Spinal cord (tissue), 10 donors: ENCODE data around the gene GPR146. TPM values are rescaled to one million over a fixed set of nuclear protein-coding genes. Genes with fewer than 3 reads are reported as not detected.
"Not testable (repeated sequence)": the region's sequence is repeated elsewhere in the genome, so short reads cannot be mapped to it uniquely, and the experiment has no call there.

ENCODE experiments used
- DNase-seq, 6 donors: peaks; one replicate each; pipeline versions ENCODE4 v3.0.0 to v3.0.0-alpha.2; 2013 to 2015; ENCODE audit warnings: low spot score in 6 of 6, low read depth in 4 of 6
- H3K27ac ChIP-seq: one replicate; pipeline ENCODE4 v1.5.1; 2013; ENCODE audit warnings: low read depth, low read length, control low read depth
- H3K27me3 ChIP-seq: one replicate; pipeline ENCODE4 v1.6.1; 2013; ENCODE audit warnings: low read length; ENCODE audit not compliant: control insufficient read depth, insufficient read depth
- H3K36me3 ChIP-seq: one replicate; pipeline ENCODE4 v1.6.1; 2013; ENCODE audit warnings: low read length; ENCODE audit not compliant: control insufficient read depth, insufficient read depth
- H3K4me1 ChIP-seq: one replicate; pipeline ENCODE4 v1.6.1; 2013; ENCODE audit warnings: low read length; ENCODE audit not compliant: control insufficient read depth, insufficient read depth
- H3K4me3 ChIP-seq: one replicate; pipeline ENCODE4 v1.5.1; 2013; ENCODE audit warnings: low read depth, low read length, control low read depth
- H3K9me3 ChIP-seq: one replicate; pipeline ENCODE4 v1.6.1; 2013; ENCODE audit warnings: low read length; ENCODE audit not compliant: control insufficient read depth, insufficient read depth
- WGBS: methylation state at CpG from one replicate; pipeline ENCODE4 v1.1.5; 2013; ENCODE audit warnings: missing lambda C conversion rate; ENCODE audit not compliant: insufficient coverage; 5-methylcytosine and 5-hydroxymethylcytosine counted together
- polyA plus RNA-seq, 2 donors: library from polyadenylated mRNA; unstranded; fragments of 120-200 nt; gene quantifications; one replicate each; pipeline ENCODE4 v1.2.1, GENCODE V29; 2013; ENCODE audit not compliant: insufficient read length in 2 of 2
- total RNA-seq, 2 donors: library from RNA; depleted of rRNA in 1 of 2; stranded (reverse); fragments of 120-200 nt in 1 of 2; fragments of >200 nt in 1 of 2; gene quantifications; one replicate each; pipeline versions ENCODE4 v1.2.3 to v1.2.4, GENCODE V29; 2013 to 2014
- donor health status: healthy.

Gene GPR146
- total and polyA plus RNA-seq, 4 donors = 3.2 to 6.4 (median 3.9) TPM

DNA sequence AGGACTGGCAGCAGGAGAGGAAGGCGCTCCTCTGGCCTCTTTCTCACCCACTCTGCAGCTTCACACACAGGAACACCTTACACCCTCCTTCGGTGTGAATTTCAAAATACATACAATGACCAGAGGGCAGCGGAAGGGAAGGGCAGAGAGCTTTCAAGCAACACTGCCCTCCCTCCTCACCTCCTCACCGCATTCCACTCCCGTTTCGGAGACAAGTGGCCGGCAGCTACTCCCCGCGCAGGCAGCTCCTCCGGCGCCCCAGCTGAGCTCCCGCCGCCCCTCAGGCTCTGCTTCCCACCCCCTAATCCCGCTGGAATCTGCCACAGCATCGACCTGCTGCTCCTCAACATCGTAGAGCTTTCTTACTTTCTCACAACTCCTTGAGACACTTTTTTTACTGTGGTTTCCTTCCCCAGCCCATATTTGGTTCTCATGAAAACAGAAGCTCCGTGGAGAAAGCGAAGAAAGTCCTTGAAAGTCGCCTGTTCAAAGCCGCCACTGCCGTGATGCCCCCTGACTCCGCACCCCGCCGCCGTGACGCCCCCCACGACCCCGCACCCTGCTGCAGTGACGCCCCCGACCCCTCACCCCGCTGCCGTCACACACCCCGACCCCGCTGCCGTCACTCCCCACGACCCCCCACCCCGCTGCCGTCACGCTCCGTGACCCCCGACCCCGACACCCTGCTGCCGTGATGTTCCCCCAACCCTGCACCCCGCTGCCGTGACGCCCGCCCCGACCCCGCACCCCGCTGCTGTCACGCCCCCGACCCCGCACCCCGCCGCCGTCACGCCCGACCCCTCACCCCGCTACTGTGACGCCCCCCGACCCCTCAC is 29.0 kb downstream of the GPR146 start:
- peaks cover 19% of the 10 kb centered on the region for H3K36me3 ChIP-seq
- H3K9me3 ChIP-seq = no peaks in the 10 kb centered on the region
- H3K4me1 ChIP-seq = peaks cover 19% of the 10 kb centered on the region
- no peak overlapping the region for H3K4me3 ChIP-seq
- DNase-seq = no peak
- H3K27ac ChIP-seq = no peak overlapping the region
- no peaks in the 10 kb centered on the region for H3K27me3 ChIP-seq
- WGBS = 70% methylated on average over 29 of the region's 61 CpGs

GRCh38 chr7:1074018-1074417 is 29.7 kb downstream of the GPR146 start:
- H3K36me3 ChIP-seq = peaks cover 19% of the 10 kb centered on the region
- WGBS = 86% methylated on average over 6 of the region's 43 CpGs
- not testable (repeated sequence) for H3K9me3 ChIP-seq, H3K27ac ChIP-seq, DNase-seq, H3K27me3 ChIP-seq, H3K4me3 ChIP-seq
- H3K4me1 ChIP-seq = peaks cover 25% of the 10 kb centered on the region

- 84% methylated on average over 25 of the region's 30 CpGs for WGBS
- H3K9me3 ChIP-seq = no peaks in the 10 kb centered on the region
- peaks cover 19% of the 10 kb centered on the region for H3K36me3 ChIP-seq
- H3K4me3 ChIP-seq = no peak overlapping the region
- no peak overlapping the region for H3K27ac ChIP-seq
- no peak for DNase-seq
- peaks cover 32% of the 10 kb centered on the region for H3K4me1 ChIP-seq
- H3K27me3 ChIP-seq = no peaks in the 10 kb centered on the region
Observed at GRCh38 chr7:1074593-1075431, 30.5 kb downstream of the GPR146 start.

- Histone ChIP-seq H3K4me3 (no peak overlapping the region), H3K9me3 (no peaks in the 10 kb centered on the region), H3K27ac (peak overlapping the region; percentile 8), H3K36me3 (peaks cover 29% of the 10 kb centered on the region), H3K27me3 (no peaks in the 10 kb centered on the region), H3K4me1 (peaks cover 47% of the 10 kb centered on the region)
- peak in 1 of 6 donors; percentile 55 for DNase-seq
- WGBS = 49% methylated on average over 25 of the region's 27 CpGs
Observed at GRCh38 chr7:1076184-1077072, 32.1 kb downstream of the GPR146 start.

GRCh38 chr7:1078519-1078918 is 34.2 kb downstream of the GPR146 start:
- no peaks in the 10 kb centered on the region for H3K9me3 ChIP-seq
- H3K27me3 ChIP-seq = no peaks in the 10 kb centered on the region
- H3K4me1 ChIP-seq = peaks cover 68% of the 10 kb centered on the region
- WGBS = 93% methylated on average over 11 of the region's 11 CpGs
- H3K4me3 ChIP-seq = no peak overlapping the region
- DNase-seq = no peak
- H3K27ac ChIP-seq = no peak overlapping the region
- peaks cover 35% of the 10 kb centered on the region for H3K36me3 ChIP-seq

- no peak for DNase-seq
- 82% methylated on average over 14 of the region's 15 CpGs for WGBS
- Histone ChIP-seq H3K27me3 (no peaks in the 10 kb centered on the region), H3K36me3 (peaks cover 39% of the 10 kb centered on the region), H3K9me3 (no peaks in the 10 kb centered on the region), H3K4me1 (peaks cover 72% of the 10 kb centered on the region), H3K4me3 (no peak overlapping the region), H3K27ac (no peak overlapping the region)
Observed at GRCh38 chr7:1078985-1079384, 34.6 kb downstream of the GPR146 start.

DNA sequence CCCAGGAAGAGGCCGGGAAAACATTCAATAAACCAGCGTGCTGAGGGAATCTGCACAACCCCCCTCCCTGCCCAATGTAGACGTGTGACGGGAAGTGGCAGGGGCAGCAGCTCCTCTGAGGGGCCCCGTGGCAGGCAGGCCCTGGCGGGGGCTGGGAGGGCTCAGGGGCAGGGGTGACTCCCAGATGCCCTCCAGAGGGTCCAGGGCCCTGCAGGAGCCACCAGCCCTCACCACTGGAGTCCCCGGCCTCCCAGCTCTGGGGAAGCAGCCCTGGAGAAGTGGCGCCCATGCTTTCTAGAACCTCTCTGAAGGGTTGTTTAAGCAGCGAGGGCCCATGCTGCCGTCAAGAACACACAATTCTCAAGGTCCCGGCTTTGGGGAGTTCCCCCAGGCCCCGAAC is 35.2 kb downstream of the GPR146 start:
- Histone ChIP-seq H3K27me3 (no peaks in the 10 kb centered on the region), H3K36me3 (peaks cover 43% of the 10 kb centered on the region), H3K4me1 (peaks cover 78% of the 10 kb centered on the region), H3K27ac (no peak overlapping the region), H3K4me3 (no peak overlapping the region), H3K9me3 (no peaks in the 10 kb centered on the region)
- WGBS = 88% methylated on average over 12 of the region's 12 CpGs
- no peak for DNase-seq

GRCh38 chr7:1080252-1080920 is 36.0 kb downstream of the GPR146 start:
- 65% methylated on average over 36 of the region's 38 CpGs for WGBS

GRCh38 chr7:1080921-1081255 is 36.5 kb downstream of the GPR146 start:
- WGBS = 78% methylated on average over 16 of the region's 16 CpGs
- Histone ChIP-seq H3K4me1 (peaks cover 84% of the 10 kb centered on the region), H3K27me3 (no peaks in the 10 kb centered on the region), H3K9me3 (no peaks in the 10 kb centered on the region), H3K36me3 (peaks cover 42% of the 10 kb centered on the region), H3K4me3 (no peak overlapping the region), H3K27ac (no peak overlapping the region)
- no peak for DNase-seq

More at GRCh38 chr7:1080252-1080920, 36.0 kb downstream of the GPR146 start:
- no peak overlapping the region for H3K4me3 ChIP-seq
- H3K9me3 ChIP-seq = no peaks in the 10 kb centered on the region
- H3K27ac ChIP-seq = no peak overlapping the region
- peaks cover 84% of the 10 kb centered on the region for H3K4me1 ChIP-seq
- peaks cover 42% of the 10 kb centered on the region for H3K36me3 ChIP-seq
- no peaks in the 10 kb centered on the region for H3K27me3 ChIP-seq
- no peak for DNase-seq
